ENCODE data around the gene GPR33.
A peak's percentile ranks its signal among the peaks of the same experiment; 100 is the strongest.

DNA sequence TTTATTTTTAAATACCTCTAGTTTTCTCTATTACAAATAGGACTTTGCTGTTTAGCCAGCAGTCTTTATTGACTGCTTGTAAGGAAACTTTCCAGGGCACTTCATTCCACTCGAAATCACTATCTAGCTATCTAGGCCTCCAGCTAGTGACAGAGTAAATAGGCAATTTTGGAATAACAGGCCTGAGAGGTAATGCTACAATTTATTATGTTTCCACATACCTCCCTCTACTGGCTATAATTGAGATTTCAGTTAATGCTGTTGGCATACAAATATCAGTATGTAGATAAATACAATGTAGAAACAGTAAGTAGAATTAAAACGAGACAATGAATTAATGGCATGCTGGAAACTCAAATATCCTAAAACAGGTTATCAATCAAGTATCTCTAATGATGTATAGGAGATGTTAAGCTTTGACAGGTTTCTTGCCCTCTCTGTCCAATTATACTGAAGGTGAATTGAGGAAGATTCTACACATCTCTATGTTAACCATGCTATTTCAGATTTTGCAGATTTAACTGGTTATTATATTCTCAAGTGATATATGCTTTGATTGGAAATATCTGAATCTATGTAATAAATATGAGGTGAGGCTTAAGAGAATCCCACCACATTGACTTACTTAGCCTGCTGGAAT is 37.7 kb downstream of the GPR33 start:
- TF ChIP-seq, protein P1, sequence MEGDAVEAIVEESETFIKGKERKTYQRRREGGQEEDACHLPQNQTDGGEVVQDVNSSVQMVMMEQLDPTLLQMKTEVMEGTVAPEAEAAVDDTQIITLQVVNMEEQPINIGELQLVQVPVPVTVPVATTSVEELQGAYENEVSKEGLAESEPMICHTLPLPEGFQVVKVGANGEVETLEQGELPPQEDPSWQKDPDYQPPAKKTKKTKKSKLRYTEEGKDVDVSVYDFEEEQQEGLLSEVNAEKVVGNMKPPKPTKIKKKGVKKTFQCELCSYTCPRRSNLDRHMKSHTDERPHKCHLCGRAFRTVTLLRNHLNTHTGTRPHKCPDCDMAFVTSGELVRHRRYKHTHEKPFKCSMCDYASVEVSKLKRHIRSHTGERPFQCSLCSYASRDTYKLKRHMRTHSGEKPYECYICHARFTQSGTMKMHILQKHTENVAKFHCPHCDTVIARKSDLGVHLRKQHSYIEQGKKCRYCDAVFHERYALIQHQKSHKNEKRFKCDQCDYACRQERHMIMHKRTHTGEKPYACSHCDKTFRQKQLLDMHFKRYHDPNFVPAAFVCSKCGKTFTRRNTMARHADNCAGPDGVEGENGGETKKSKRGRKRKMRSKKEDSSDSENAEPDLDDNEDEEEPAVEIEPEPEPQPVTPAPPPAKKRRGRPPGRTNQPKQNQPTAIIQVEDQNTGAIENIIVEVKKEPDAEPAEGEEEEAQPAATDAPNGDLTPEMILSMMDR (IDR thresholded peaks at IDR 0.05): peak in 5 of 6 experiments; percentile 24 to 64 (median 51)
- TF ChIP-seq POLR2A (IDR thresholded peaks at IDR 0.05): no peak

Measured in esophagus squamous epithelium (tissue), 4 donors.